GM12878 (cell line): Measurements from ENCODE around the gene F2.

Experiments used
- CHD1 ChIP-seq: IDR thresholded peaks from 2 replicates; pipeline ENCODE4 v1.6.1; 2012; ENCODE audit warnings: low read depth, low read length, improper control_type of control experiment
- EZH2 ChIP-seq: IDR thresholded peaks from 2 replicates; pipeline ENCODE4 v1.6.1; 2012; ENCODE audit warnings: low read depth, mild to moderate bottlenecking, control low read depth, inconsistent platforms, low read length, borderline replicate concordance; ENCODE audit not compliant: control insufficient read depth
- NFIC ChIP-seq: IDR thresholded peaks from 2 replicates; pipeline ENCODE4 v1.6.1; 2012; ENCODE audit warnings: low read depth, mild to moderate bottlenecking, inconsistent platforms, low read length, moderate library complexity
- RBBP5 ChIP-seq: fragments of 200-600 bp; sonication (generic); conservative IDR thresholded peaks from 2 replicates; pipeline ENCODE4 v1.6.1; 2016
- SRF ChIP-seq, 2 experiments: IDR thresholded peaks; 2 replicates each; pipeline ENCODE4 v1.6.1; 2011; ENCODE audit warnings: low read depth in 2 of 2, low read length in 2 of 2, mild to moderate bottlenecking in 1 of 2, moderate library complexity in 1 of 2
- STAT3 ChIP-seq: IDR thresholded peaks from 2 replicates; pipeline ENCODE4 v1.6.1; 2011; ENCODE audit warnings: low read depth, low read length, improper control_type of control experiment
- ZNF592 ChIP-seq: fragments of 450-650 bp; IDR thresholded peaks from 2 replicates; pipeline ENCODE4 v1.6.1; 2017; ENCODE audit warnings: mild to moderate bottlenecking, moderate library complexity
- TF ChIP-seq, protein P1 (sequence below), 3 experiments: IDR thresholded peaks in 2 of 3; conservative IDR thresholded peaks in 1 of 3; 2 replicates each; pipeline ENCODE4 v1.5.1; 2011; ENCODE audit warnings: low read depth in 3 of 3, low read length in 3 of 3, mild to moderate bottlenecking in 3 of 3, control low read depth in 2 of 3, moderate library complexity in 2 of 3, inconsistent platforms in 1 of 3, mixed read lengths in 1 of 3; ENCODE audit not compliant: control insufficient read depth in 2 of 3, insufficient read depth in 1 of 3; ENCODE audit errors: extremely low read depth in 1 of 3

- TF ChIP-seq, protein P1, sequence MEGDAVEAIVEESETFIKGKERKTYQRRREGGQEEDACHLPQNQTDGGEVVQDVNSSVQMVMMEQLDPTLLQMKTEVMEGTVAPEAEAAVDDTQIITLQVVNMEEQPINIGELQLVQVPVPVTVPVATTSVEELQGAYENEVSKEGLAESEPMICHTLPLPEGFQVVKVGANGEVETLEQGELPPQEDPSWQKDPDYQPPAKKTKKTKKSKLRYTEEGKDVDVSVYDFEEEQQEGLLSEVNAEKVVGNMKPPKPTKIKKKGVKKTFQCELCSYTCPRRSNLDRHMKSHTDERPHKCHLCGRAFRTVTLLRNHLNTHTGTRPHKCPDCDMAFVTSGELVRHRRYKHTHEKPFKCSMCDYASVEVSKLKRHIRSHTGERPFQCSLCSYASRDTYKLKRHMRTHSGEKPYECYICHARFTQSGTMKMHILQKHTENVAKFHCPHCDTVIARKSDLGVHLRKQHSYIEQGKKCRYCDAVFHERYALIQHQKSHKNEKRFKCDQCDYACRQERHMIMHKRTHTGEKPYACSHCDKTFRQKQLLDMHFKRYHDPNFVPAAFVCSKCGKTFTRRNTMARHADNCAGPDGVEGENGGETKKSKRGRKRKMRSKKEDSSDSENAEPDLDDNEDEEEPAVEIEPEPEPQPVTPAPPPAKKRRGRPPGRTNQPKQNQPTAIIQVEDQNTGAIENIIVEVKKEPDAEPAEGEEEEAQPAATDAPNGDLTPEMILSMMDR (IDR thresholded peaks at IDR 0.05 in 2 of 3, conservative IDR thresholded peaks at IDR 0.05 in 1 of 3; ENCODE audit: control insufficient read depth in 2 of 3, extremely low read depth in 1 of 3, insufficient read depth in 1 of 3, low read depth in 3 of 3, low read length in 3 of 3) = no peak
- no peak for TF ChIP-seq EZH2
- no peak for TF ChIP-seq NFIC
- TF ChIP-seq STAT3 = no peak
- no peak for TF ChIP-seq ZNF592
- no peak for TF ChIP-seq RBBP5
- TF ChIP-seq CHD1 = no peak
- TF ChIP-seq SRF (IDR thresholded peaks at IDR 0.05; ENCODE audit: low read depth in 2 of 2, low read length in 2 of 2) = no peak
Observed at GRCh38 chr11:46724088-46724487, 5.1 kb downstream of the F2 start.
